HG03039 (cell line): ENCODE data around the gene MGLL.

Experiments used
- ATAC-seq: cut with Tn5 transposase; IDR thresholded peaks from one replicate; pipeline ENCODE4 v1.9.1; 2021; ENCODE audit warnings: mild to moderate bottlenecking, moderate library complexity; ENCODE audit not compliant: unreplicated experiment

MGLL gene

DNA sequence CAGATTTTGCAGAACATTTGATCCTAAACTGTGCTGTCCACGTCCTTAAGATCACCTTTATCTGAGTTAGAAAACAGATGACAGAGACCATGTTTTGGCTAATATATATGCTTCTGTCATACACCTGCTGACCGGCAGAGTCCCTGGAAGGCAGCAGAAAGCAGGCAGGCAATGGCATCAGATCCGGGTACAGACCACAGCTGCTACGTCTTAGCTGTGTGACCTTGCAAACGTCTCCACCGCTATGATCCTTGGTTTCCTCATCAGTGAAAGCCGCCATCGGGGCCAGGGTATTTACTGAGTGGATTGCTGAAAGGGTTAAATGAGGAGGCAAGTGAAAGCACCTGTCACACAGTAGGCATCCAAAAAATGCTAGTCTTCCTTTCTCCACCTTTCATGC, 77.4 kb downstream of the MGLL start:
- no peak for ATAC-seq

DNA sequence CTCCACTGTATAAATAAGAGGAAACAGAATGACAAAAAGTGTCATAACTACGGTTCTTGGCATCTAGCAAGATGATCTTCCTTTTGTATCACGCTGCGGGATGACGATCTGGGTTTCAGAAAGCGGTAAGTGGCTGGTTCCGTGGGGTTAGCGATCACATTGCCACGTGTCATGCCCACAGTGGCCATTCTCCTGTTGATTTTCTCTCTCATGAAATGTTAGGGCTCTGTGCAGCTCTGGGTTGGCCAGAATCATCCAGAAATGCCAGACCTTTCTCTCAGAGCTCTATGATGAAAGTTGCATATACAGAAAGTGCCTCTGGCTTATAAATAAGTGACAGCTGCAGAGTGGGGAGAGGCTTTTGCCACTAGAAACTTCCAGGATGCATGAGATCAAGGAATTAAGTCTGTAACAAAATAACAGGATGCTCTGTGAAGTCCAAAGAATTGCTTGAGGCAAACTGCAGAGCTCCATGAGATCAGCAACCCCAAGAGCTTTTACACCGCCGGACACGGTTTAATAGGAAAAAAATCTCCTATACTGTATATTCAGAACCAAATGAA, 78.0 kb downstream of the MGLL start:
- ATAC-seq = no peak

DNA sequence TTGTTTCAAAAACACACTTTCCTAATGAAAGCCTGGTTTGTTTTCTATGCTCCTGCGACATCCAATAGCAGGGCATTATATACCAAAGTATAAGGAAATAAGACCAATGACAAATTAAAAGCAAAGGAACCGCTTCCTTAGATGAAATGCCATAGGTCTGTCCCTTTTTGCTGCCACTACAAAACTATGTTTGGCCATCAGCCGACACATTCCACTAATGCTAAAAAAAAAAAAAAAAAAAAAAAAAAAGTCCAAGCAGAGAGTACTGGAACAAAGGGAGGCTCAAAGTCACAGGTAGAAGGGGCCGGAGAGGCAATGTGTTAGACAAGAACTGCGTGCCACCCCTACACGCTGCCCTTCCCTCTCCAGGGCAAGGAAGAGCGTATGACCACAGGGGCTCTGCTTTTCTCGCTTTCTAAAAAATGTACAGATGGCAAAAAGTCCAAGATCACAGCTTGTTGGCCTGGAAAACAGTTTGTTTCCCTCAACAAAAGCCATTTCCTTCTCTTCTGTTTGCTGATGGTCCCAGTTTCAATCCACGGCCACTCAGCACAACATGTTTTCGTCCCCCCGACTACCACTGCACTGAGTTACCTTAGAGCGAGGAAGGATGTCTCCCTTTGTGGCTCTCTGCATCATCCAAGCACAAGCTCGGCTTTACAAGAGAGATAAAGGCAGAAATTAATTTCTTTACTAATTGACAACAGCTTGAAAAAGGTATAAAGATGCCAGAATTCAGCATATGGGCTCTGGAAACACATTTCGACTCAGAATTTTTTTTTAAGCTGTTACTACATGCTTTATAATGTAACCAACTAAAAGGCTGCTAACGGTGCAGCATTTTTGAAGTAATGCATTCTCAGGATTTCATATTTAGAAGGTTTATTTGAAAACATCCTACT, 78.7 kb downstream of the MGLL start:
- ATAC-seq = no peak

DNA sequence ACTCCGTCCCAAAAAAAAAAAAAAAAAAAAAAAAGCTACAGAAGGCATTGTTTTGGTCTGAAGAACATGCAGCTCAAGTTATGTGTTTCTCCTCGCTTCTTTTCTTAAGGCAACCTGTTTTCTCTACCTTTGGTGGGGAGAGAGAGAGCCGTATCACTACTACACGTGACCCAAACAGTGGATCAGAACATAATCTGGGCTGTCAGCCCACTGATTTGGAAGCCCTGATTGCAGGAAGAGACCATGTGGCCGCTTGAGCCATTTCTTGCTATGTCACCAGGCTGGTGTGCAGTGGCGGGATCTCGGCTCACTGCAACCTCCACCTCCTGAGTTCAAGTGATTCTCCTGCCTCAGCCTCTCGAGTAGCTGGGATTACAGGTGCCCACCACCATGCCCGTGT, 79.7 kb downstream of the MGLL start:
- ATAC-seq = no peak

DNA sequence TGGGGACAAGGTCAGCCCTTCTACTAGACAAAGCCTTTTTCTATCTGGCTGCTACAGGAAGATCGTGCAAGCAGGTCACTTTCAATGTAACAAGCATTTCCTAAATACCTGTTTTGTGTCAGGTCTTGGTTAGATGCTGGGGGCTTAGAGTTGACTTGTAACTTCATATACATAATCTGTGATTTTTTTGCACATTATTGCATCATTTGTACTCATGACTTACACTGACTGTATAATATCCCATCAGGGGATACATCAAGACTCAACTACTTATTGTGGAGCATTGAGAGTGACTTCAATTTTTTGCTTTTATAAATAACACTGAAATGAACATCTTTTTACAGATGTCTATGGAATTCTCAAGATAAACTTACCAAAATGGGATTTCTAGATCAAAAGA, 80.6 kb downstream of the MGLL start:
- no peak for ATAC-seq

DNA sequence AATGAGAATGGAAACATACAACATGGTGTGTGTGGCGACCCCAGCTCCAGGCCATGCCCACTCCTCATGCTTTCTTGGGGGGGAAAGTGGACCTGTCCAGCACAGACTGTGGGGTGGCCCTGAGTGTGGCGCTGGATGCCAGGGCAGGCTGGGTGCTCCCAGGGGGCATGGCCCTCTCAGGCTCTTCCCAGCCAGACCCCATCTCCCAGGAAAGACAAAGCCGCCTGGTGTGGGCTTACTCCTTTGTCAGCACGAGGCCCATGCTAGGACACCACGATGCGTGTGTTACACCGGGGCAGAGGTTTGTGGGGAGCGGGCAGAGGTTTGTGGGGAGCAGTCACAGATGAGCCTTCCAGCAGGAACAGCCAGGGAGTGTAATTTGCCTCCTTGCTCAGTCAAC, 81.1 kb downstream of the MGLL start:
- no peak for ATAC-seq

DNA sequence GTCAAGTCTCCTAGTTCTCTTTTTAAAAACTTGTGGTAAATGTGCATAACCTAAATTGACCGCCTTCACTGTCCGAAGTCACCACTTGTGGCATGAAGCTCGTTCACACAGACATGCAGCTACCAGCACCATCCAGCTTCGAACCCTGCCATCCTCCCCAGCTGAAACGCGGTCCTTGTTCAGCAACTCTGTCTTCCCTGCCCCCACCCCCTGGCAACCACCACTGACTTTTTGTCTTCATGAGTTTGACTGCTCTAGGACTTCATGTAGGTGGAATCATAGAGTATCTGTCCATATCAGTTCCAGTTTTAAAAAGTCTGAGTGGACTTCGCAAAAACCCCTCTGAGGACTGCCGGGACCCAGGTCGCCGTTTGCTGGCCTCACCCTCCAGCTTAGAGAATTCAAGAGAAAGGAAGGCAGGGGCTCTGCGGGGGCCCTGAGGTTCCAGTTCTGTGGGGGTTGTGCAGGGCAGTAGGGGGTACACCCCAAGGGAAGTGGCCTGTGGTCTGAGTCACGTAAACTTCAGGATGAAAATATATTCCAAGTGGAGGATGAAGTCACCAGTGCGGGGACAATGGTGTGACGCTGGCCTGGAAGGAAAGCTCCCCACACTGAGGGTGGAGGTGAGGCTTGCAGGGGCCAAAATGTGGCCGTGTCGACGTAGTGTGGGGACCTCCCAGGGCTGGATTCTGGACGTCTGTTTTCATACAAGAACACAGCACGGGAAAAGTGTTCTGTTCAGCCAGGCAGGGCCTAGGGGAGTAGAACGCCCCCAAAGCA, 82.0 kb downstream of the MGLL start:
- ATAC-seq = no peak

DNA sequence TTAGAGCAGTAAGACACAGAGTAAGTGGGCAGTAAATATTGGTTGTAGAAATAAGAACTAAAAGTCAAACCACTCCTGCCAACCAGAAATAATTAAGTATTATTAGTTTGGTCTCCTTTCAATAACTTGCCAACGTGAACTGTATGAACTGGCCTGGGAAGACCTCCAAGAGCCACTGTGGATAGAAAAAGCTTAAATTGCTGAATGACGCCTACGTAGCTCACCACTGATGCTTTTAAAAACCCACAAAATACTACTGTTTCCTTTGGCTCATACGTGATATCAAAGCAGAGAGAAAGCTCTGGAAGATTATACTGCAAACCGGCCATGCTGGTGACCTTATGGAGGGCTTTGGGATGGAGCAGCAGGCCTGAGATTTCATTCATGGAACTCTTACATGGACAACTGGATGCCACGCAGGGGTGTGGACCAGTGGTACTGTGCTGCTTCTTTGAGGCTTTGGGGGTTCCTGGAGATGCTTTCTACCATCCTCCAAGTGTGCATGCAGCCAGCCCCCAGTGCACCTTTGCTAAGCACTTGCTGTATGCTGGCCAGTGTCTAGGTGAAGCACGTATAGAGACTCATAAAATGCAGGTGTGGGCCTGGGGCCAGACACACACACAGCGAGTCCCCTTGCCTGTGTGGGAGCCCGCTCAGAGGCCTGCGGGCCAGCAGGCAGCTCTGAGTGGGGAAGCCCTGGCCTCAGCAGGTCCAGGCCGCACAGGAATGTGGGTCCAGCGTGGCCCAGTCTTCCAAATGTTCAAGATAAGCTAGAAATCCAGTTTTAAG, 82.8 kb downstream of the MGLL start:
- ATAC-seq = no peak

DNA sequence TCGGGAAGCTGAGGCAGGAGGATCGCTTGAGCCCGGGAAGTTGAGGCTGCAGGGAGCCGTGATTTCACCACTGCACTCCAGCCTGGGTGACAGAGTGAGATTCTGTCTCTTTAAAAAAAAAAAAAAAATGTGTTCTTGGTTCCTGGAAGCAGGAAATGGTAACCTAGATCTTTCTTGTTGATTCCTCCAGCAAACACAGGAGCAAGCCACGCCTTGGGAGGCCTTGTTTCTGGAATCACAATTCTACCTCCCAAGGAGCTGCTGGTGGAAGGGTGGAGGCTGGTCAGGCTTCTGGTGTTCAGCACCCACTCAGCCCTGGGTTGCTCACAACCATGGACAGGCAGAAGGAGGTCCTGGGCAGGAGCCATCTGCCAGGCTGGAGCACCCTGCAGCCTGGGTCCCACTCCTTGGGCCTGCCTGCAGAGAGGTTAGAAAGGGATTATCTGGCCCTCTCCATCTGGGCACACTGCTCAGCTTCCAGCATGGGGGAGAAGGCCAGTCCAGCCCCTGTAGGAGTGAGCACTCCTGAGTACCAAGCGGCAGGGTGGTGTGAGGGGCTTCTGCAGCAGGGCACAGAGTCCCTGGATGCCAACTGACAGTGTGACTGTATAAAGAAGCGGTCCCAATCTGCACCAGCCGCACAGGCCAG, 84.0 kb downstream of the MGLL start:
- no peak for ATAC-seq

DNA sequence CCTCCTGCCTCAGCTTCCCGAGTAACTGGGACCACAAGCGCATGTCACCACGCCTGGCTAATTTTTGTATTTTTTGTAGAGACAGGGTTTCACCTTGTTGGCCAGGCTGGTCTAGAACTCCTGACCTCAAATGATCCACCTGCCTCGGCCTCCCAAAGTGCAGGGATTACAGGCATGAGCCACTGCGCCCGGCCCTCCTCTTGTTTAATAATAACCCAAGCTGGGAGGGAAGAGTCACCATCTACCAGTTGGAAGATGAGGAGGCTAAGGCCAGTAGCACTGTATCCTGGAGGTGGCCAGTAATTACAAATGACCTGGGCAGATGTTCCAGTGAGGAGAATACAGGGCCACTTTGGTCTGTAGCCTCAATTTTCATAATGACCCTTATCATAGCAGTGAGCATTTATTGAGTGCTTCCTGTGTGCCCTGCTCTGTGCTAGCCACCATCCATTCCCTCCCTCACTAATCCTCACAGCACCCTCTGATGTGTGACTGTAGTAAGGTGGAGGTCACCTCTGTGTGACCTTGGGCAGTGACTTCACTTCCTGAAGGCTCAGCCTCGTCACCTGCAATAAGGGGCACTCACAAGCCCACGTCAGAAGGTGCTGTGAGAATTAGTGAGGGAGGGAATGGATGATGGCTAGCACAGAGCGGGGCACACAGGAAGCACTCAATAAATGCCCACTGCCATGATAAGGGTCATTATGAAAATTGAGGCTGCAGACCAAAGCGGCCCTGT, 85.3 kb downstream of the MGLL start:
- ATAC-seq = no peak

DNA sequence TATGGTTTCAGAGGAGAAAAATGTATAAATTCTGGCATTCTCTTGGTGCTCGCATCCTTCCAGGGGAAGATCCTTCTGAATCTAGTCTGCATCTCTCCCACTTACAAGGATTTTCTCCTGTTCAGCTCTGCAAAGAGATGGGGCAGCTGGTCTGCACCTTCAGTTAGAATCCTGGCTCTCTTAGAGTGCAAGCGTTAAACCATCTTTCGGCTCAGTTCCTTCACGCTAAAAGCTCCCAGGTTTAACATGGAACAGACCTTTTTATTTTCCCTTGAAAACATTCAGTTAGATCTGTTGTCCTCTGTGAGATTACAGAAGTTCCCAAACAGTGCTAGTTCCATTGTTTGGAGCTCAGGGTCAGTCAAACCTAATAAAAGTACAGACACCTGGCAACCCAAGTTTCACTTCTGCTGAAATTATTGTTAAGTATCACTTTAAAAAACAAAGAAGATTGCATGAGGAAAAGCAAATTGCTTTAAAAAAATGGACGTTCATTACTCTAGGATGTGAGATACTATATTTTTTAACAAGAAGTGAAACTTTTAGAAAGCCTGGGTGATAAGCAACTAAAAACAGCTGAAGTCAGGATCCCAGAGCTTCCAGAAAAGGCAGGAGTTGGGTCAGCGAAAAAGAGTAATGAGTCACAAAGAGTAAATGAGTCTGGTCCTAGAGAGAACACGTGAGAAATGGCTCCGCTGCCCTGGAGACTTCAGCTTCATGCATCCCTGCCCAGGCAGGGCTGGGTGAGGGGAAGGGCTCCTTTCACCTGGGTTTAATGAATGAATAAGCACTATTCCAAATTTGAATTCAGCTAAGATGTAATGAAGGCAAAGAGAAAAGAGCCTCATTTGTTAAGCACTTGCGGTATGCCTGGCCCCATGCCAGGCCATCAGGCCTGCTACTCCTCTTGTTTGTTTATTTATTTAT, 86.3 kb downstream of the MGLL start:
- peak; percentile 48 for ATAC-seq

DNA sequence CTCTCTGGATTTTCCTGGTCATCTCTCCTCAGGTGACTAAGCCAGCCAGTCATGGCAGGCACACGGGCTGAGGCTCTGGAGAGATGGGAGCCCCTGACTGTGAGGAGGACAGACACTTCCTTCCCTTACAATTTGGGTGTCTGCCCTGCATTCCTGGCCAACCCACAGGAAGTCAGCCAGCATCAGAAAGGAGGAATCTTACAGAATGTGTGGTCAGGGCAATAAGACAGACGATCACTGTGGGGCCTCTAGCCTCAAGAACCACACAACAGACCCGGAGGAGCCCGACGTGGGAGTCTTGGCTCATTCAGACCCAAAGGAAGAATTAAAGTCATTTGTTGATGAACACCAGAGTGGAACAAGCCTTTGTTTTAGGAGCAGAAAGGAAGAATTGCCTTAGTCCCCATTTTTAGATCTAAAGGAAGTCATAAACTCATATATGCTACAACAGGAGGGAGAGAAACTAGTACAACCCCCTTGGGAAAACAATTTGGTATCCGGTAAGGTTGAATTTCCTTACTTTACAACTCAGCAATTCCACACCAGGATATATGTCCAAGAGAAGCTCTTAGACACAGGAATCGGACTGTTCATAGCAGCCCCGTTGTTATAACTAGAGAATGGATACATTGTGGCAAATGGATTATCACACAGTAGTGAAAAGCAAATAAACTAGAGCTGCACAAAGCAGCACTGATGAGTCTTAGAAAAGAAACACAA, 87.4 kb downstream of the MGLL start:
- ATAC-seq = no peak

DNA sequence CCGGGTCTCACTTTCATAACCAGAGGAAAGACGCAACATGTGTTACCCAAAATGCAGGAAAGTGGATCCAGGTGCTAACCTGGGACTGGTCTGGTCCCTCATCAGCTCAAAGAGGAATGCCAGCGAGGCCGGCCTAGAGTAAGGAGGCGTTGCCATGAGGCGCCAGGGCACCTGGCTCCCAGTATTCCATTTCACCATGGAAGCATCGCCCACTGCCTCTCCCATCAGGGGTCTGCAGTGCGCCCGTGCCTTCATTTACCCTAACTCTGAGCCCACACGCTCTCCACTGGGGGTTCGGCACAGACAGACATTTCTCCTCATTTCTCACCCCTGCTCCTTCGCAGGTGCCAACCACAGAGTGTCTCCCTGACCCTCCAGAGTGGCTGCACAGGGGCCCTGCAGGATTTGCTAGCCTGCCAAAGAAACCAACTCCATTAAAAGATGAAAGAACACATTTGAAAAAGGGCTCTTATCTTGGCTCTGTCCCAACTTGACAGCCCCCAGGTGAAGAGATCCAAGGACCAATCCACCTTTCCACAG, 88.1 kb downstream of the MGLL start:
- no peak for ATAC-seq

DNA sequence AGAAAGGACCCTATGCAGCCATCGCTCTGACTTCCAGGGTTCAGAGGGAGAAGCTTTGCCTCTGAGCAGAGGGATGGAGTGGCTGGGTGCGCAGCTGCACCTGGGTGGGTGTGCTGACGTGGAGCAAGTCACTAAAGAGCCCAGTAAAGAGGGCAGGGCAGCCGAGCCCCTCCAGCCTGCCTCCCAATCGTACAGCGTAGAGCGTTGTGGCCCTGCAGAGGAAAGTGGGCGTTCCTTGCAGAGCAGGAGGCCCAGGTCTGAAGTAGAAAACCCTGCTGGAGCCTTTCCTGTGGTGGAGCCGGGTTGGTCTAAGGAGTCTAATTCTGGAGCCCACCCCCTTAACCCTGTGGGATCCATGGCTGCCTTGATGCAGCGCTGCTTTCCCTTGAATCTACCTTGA, 88.5 kb downstream of the MGLL start:
- ATAC-seq = no peak

DNA sequence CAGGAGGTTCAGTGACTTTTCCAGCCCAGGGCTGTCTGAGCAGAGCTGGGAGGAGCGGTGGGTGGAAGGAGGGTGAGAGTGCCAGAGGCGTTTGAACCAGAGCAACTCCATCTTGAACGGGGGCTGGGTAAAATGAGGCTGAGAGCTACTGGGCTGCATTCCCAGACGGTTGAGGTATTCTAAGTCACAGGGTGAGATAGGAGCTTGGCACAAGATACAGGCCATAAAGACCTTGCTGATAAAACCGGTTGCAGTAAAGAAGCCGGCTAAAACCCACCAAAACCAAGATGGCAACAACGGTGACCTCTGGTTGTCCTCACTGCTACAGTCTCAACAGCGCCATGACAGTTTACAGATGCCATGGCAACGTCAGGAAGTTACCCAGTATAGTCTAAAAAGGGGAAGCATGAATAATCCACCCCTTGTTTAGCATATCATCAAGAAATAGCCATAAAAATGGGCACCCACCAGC, 89.4 kb downstream of the MGLL start:
- no peak for ATAC-seq

DNA sequence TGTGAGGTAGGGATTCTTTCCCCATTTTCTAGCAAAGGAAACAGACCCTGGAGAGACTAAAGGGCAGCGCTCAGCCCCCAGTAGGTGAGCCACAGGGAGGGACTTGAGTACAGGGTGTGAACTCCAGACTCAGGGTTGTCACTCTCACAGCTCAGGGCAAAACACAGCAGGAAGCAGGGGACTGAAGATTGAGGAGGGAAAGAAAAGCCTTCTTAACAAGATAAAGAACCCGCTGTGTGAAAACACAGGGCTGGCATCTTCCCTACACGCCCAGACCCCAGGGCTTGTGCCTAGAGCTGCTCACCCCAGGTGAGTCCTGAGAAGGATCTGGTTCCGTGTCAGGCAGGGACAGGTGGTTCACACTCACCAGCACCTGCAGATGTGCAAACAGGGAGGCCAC, 90.0 kb downstream of the MGLL start:
- no peak for ATAC-seq

DNA sequence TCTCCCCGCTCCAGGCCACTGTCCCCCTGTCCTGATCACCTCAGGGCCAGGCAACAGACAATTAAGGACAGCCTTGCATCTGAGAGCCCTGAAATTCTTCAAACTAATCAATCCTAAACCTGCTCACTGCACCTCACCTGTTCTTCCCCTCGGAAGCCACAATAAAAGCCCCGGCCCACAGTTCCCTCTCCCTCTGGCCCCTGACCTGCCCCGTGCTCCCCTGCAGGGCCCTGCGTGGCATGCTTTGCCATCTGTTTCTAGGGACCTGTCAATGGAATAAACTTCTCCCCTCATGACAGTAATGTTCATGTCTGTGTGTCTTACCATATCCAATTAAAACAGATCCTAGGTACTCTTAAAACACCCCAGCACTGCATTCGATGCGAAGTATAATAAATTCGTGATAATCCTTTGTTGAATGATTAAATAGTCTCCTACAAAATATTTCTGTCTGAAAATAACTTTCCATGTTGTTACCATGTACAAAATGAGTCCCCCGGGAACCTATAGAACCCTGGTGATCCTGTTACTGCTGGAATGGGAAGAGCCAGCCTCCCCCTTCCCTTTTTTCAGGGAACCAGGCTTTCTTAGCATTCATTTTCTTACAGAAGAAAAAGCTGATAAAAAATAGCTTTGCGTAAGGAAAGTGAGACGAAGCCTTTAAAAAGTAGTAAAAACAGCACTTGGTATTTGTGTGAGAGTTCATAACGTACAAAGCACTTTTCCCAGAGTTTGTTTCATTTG, 90.6 kb downstream of the MGLL start:
- no peak for ATAC-seq
